BLaER1 (cell line): ENCODE measurements around the gene BTAF1.
A peak's percentile ranks its signal among the peaks of the same experiment; 100 is the strongest.

Experiments
- H3K27ac ChIP-seq: shearing (Covaris generic); formaldehyde crosslinking; 2 replicates; pipeline ENCODE4 v1.8.1; 2022
- H3K27me3 ChIP-seq: shearing (Covaris generic); formaldehyde crosslinking; 2 replicates; pipeline ENCODE4 v1.8.1; 2022
- H3K36me3 ChIP-seq: shearing (Covaris generic); formaldehyde crosslinking; 2 replicates; pipeline ENCODE4 v1.8.1; 2022
- H3K4me1 ChIP-seq: shearing (Covaris generic); formaldehyde crosslinking; 2 replicates; pipeline ENCODE4 v1.8.1; 2022
- H3K4me2 ChIP-seq: shearing (Covaris generic); formaldehyde crosslinking; 2 replicates; pipeline ENCODE4 v1.8.1; 2022
- H3K4me3 ChIP-seq: shearing (Covaris generic); formaldehyde crosslinking; 2 replicates; pipeline ENCODE4 v1.8.1; 2022
- H3K9ac ChIP-seq: shearing (Covaris generic); formaldehyde crosslinking; 2 replicates; pipeline ENCODE4 v1.8.1; 2022
- H3K9me3 ChIP-seq: shearing (Covaris generic); formaldehyde crosslinking; 2 replicates; pipeline ENCODE4 v1.8.1; 2022
- H4K20me1 ChIP-seq: shearing (Covaris generic); formaldehyde crosslinking; 2 replicates; pipeline ENCODE4 v1.8.1; 2022
- Cebpa-rat ChIP-seq: shearing (Covaris generic); IDR thresholded peaks from 2 replicates; pipeline ENCODE4 v1.8.1; 2022

The BTAF1 gene

GRCh38 chr10:91923371-91924211 lies at the start of gene BTAF1:
TSS of gene BTAF1 (plus strand) at chr10:91923770. CDS start at chr10:91924077, 307 bp downstream.
- Histone ChIP-seq H3K36me3 (peaks cover 16% of the 10 kb centered on the region; the same call in 1 of the 2 replicates), H3K27me3 (no peaks in the 10 kb centered on the region), H3K4me3 (peak within 1 kb of the TSS; percentile 92), H4K20me1 (peaks cover 49% of the 10 kb centered on the region), H3K9ac (peak within 1 kb of the TSS; percentile 90), H3K27ac (peak within 1 kb of the TSS; percentile 91), H3K4me1 (peaks cover 37% of the 10 kb centered on the region), H3K4me2 (peak within 1 kb of the TSS; percentile 82), H3K9me3 (peaks cover 16% of the 10 kb centered on the region; the same call in 1 of the 2 replicates)
- no peak for TF ChIP-seq Cebpa-rat

GRCh38 chr10:91875156-91875555 lies 48.4 kb upstream of the BTAF1 start:
- H3K9me3 ChIP-seq = no peaks in the 10 kb centered on the region
- no peak overlapping the region for H3K4me2 ChIP-seq
- H3K4me3 ChIP-seq = no peak overlapping the region
- no peak overlapping the region for H3K27ac ChIP-seq
- H3K27me3 ChIP-seq = no peaks in the 10 kb centered on the region
- no peak overlapping the region for H3K9ac ChIP-seq
- H4K20me1 ChIP-seq = no peaks in the 10 kb centered on the region
- no peaks in the 10 kb centered on the region for H3K36me3 ChIP-seq
- no peak for TF ChIP-seq Cebpa-rat
- H3K4me1 ChIP-seq = no peaks in the 10 kb centered on the region

GRCh38 chr10:91875779-91876178 lies 47.8 kb upstream of the BTAF1 start:
- no peak overlapping the region for H3K27ac ChIP-seq
- no peak overlapping the region for H3K4me3 ChIP-seq
- H3K9me3 ChIP-seq = no peaks in the 10 kb centered on the region
- H4K20me1 ChIP-seq = no peaks in the 10 kb centered on the region
- H3K9ac ChIP-seq = no peak overlapping the region
- no peak overlapping the region for H3K4me2 ChIP-seq
- H3K4me1 ChIP-seq = no peaks in the 10 kb centered on the region
- no peak for TF ChIP-seq Cebpa-rat
- no peaks in the 10 kb centered on the region for H3K27me3 ChIP-seq
- no peaks in the 10 kb centered on the region for H3K36me3 ChIP-seq

DNA sequence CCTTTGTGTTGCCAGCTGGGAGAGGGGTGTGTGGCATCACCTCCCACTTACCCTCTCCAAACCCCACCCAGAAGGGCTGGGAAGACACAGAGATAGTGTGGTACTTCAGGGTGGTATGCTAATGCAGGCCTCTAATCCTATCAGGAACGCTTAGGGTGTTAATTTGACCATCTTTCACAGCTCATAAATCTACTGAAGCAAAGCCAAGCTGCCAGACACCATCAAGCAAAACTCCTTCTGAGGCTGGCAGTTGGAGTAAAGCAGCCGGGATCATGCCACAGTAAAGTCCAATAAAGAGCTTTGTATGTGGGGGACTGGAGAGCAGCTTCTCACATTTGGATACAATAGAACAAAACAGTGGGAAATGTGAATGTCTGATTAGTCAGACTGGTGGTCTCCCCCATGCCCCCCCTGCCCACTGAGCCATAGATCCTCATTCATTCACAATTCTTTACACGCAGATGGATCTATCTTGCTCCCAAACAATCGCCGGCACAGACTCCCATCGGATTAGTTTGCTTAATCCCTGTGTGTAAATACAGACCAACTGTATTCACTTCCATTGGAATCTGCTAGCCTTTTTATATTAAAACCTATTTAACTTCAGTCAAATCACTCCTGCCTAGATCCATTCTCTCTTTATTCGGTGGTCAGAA lies 43.9 kb upstream of the BTAF1 start:
- no peak overlapping the region for H3K4me2 ChIP-seq
- H3K9ac ChIP-seq = no peak overlapping the region
- H3K36me3 ChIP-seq = no peaks in the 10 kb centered on the region
- peaks cover 18% of the 10 kb centered on the region for H3K4me1 ChIP-seq
- no peak overlapping the region for H3K4me3 ChIP-seq
- no peak overlapping the region for H3K27ac ChIP-seq
- no peaks in the 10 kb centered on the region for H3K27me3 ChIP-seq
- no peaks in the 10 kb centered on the region for H4K20me1 ChIP-seq
- TF ChIP-seq Cebpa-rat = no peak
- H3K9me3 ChIP-seq = no peaks in the 10 kb centered on the region

- Histone ChIP-seq H3K27ac (no peak overlapping the region), H3K27me3 (no peaks in the 10 kb centered on the region), H3K4me1 (peaks cover 18% of the 10 kb centered on the region), H3K4me2 (no peak overlapping the region), H3K9me3 (no peaks in the 10 kb centered on the region), H3K9ac (no peak overlapping the region), H3K4me3 (no peak overlapping the region), H4K20me1 (no peaks in the 10 kb centered on the region), H3K36me3 (no peaks in the 10 kb centered on the region)
- no peak for TF ChIP-seq Cebpa-rat
Observed at GRCh38 chr10:91880310-91880709, 43.3 kb upstream of the BTAF1 start.

DNA sequence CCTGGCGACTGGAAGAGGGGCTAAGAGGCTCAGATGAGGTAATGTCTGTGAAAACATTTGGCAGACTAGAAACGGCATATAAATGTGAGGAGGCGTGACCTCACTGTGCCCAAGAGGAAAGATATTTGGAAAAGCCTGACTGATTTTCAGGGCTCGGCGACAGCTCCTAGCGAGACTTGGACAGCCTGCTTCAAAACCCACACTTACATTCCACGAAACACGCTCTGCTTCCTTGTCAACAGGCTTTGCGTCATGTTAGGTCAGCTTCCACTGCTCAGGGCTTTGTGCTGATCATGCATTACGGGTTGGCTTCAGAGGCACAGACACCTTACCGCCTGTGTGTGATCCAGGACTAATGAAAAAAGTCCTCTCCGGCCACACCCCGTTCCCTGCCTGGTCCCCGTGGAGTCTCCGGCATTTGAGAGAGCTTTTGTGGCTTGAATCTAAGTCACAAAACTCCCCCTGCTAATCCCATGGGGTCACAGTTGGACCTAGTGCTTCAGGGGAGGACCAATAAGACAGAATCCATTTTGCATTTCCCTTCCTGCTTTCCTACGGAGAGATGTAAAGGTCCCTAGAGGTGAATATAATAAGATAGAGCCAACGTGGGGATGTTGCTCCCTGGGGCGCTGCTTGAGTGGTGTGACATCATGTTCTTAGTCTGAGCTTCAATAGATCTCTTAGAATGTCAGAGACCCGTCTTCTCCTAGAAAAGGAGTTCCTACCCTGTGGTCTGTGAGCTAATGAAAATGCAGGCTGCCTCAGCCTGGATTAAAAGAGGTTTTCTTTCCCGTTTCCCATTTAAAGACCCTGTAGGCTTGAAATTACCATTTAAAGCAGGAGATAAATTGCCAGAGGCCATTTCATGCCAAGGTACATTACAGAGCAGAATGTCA lies 39.8 kb upstream of the BTAF1 start:
- Histone ChIP-seq H3K36me3 (no peaks in the 10 kb centered on the region), H3K9me3 (no peaks in the 10 kb centered on the region), H4K20me1 (no peaks in the 10 kb centered on the region), H3K9ac (no peak overlapping the region), H3K27me3 (peaks cover 17% of the 10 kb centered on the region), H3K27ac (no peak overlapping the region), H3K4me2 (peak overlapping the region; percentile 78), H3K4me1 (peaks cover 26% of the 10 kb centered on the region), H3K4me3 (peak overlapping the region; percentile 42; the same call in 1 of the 2 replicates)
- TF ChIP-seq Cebpa-rat = no peak

GRCh38 chr10:91884536-91884935 lies 39.0 kb upstream of the BTAF1 start:
- H3K4me3 ChIP-seq = no peak overlapping the region
- H3K27ac ChIP-seq = no peak overlapping the region
- peaks cover 26% of the 10 kb centered on the region for H3K4me1 ChIP-seq
- H3K9ac ChIP-seq = no peak overlapping the region
- no peaks in the 10 kb centered on the region for H3K9me3 ChIP-seq
- H3K36me3 ChIP-seq = no peaks in the 10 kb centered on the region
- peak overlapping the region; percentile 78 for H3K4me2 ChIP-seq
- H4K20me1 ChIP-seq = no peaks in the 10 kb centered on the region
- peaks cover 17% of the 10 kb centered on the region for H3K27me3 ChIP-seq
- TF ChIP-seq Cebpa-rat = no peak

DNA sequence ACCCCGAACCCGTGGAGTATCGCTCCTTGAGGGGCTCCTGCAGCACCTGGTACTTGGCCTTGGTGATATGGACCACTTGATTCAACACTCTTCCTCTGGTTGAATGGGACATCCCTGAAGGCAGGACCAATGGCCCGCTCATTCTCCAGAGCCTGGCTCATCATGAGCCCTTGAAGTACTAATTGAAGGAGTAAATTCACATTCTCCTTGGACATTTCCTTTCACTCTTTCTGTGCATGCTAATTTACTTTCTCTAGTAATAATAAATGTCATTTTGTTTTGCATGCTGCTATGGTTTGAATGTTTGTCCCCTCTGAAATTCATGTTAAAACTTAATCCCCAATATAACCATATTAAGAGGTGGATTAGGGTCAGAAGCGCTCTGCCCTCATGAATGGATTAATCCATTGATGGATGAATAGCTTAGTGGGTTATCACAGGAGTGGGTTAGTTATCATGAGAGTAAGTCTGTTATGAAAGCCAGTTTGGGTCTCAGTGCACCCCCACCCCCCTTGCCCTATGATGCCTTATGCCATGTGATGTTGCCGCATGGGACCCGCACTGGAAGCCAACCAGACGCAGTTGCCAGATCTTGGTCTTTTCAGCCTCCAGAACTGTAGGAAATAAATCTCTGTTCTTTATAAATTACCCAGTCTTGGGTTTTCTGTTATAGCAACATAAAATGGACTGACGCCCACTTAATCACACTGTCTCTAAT lies 38.0 kb upstream of the BTAF1 start:
- Histone ChIP-seq H3K9ac (no peak overlapping the region), H3K4me1 (peaks cover 26% of the 10 kb centered on the region), H3K36me3 (no peaks in the 10 kb centered on the region), H3K4me2 (no peak overlapping the region), H3K4me3 (no peak overlapping the region), H4K20me1 (no peaks in the 10 kb centered on the region), H3K27ac (no peak overlapping the region), H3K9me3 (no peaks in the 10 kb centered on the region), H3K27me3 (peaks cover 17% of the 10 kb centered on the region)
- TF ChIP-seq Cebpa-rat = no peak

DNA sequence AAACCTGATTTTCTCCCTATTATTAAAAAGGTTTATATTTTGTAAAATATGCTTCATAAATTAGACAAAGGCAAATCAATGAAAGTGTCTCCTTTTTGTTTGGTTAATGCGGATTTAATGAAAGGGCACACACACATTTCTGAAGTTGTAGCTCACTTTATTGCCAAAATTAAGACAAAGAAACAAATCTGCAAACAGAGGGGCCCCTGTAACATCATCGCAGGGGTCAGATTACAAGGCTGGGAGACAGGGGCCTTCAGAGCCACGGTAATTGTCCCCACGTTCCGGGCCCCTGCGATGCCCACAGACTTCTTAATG lies 36.7 kb upstream of the BTAF1 start:
- no peak for TF ChIP-seq Cebpa-rat
- Histone ChIP-seq H3K9me3 (no peaks in the 10 kb centered on the region), H3K4me3 (peak overlapping the region; percentile 54), H4K20me1 (no peaks in the 10 kb centered on the region), H3K27ac (no peak overlapping the region), H3K36me3 (no peaks in the 10 kb centered on the region), H3K4me2 (peak overlapping the region; percentile 73), H3K27me3 (peaks cover 17% of the 10 kb centered on the region), H3K4me1 (peaks cover 26% of the 10 kb centered on the region), H3K9ac (no peak overlapping the region)
